Stimulated activated CD8-positive, alpha-beta memory T cell treated with anti-CD3 and anti-CD28 coated beads, Interleukin-4, amount 100 ng/mL, for 48 hours (primary cell): ENCODE measurements around the gene DMWD.

Source experiments
- DNase-seq: peaks from one replicate; pipeline ENCODE4 v3.0.0-alpha.2; 2020

The DMWD gene

GRCh38 chr19:45792470-45793177, at the start of gene DMWD:
TSS of gene DMWD (minus strand) at chr19:45792845. CDS start at chr19:45792756, 89 bp downstream.
- peak; percentile 100 for DNase-seq

GRCh38 chr19:45842198-45842597, 49.6 kb upstream of the DMWD start:
- DNase-seq = no peak

GRCh38 chr19:45834970-45835369, 42.3 kb upstream of the DMWD start:
- DNase-seq = no peak

- no peak for DNase-seq
These were observed 36.3 kb upstream of the DMWD start for GRCh38 chr19:45828945-45829344.

- no peak for DNase-seq
These were observed 35.9 kb upstream of the DMWD start for GRCh38 chr19:45828523-45828922.

GRCh38 chr19:45827459-45828093, 34.9 kb upstream of the DMWD start:
- DNase-seq = no peak

GRCh38 chr19:45826934-45827333, 34.3 kb upstream of the DMWD start:
- DNase-seq = no peak

- no peak for DNase-seq
These were observed 33.6 kb upstream of the DMWD start for GRCh38 chr19:45825917-45826893.

- DNase-seq = no peak
These were observed 32.6 kb upstream of the DMWD start for GRCh38 chr19:45825263-45825605.

- DNase-seq = no peak
These were observed 32.1 kb upstream of the DMWD start for GRCh38 chr19:45824531-45825262.

- DNase-seq = no peak
These were observed 31.4 kb upstream of the DMWD start for GRCh38 chr19:45824041-45824471.

- no peak for DNase-seq
These were observed 30.5 kb upstream of the DMWD start for GRCh38 chr19:45823182-45823581.

- no peak for DNase-seq
These were observed 30.1 kb upstream of the DMWD start for GRCh38 chr19:45822716-45823115.

- DNase-seq = no peak
These were observed 28.9 kb upstream of the DMWD start for GRCh38 chr19:45821570-45821969.

- DNase-seq = no peak
These were observed 28.5 kb upstream of the DMWD start for GRCh38 chr19:45821103-45821521.

GRCh38 chr19:45820413-45821102, 27.9 kb upstream of the DMWD start:
- DNase-seq = no peak

- DNase-seq = no peak
These were observed 27.1 kb upstream of the DMWD start for GRCh38 chr19:45819769-45820168.

GRCh38 chr19:45817725-45818301, 25.2 kb upstream of the DMWD start:
- DNase-seq = no peak

GRCh38 chr19:45817010-45817724, 24.5 kb upstream of the DMWD start:
- DNase-seq = peak; percentile 99

- DNase-seq = no peak
These were observed 23.8 kb upstream of the DMWD start for GRCh38 chr19:45816236-45817009.
